Sigmoid colon (tissue), 7 donors: Measurements from ENCODE around the gene NACC2. TPM values are rescaled to one million over a fixed set of nuclear protein-coding genes. Genes with fewer than 3 reads are reported as not detected.
A peak's percentile ranks its signal among the peaks of the same experiment; 100 is the strongest.

Experiments used
- DNase-seq: peaks from one replicate; pipeline ENCODE4 v3.0.0-alpha.2; 2019
- H3K27ac ChIP-seq, 4 donors: fragments of 200-600 bp; sonication (generic); one replicate each; pipeline ENCODE4 v1.5.1; 2016 to 2019; ENCODE audit warnings: mild to moderate bottlenecking in 1 of 4
- H3K27me3 ChIP-seq, 3 donors: fragments of 200-600 bp; sonication (generic); one replicate each; pipeline ENCODE4 v1.5.1; 2019; ENCODE audit warnings: mild to moderate bottlenecking in 1 of 3
- H3K36me3 ChIP-seq, 4 donors: fragments of 200-600 bp; sonication (generic); one replicate each; pipeline ENCODE4 v1.5.1; 2016 to 2019
- H3K4me1 ChIP-seq, 4 donors: fragments of 200-600 bp; sonication (generic); one replicate each; pipeline ENCODE4 v1.5.1; 2017 to 2019
- H3K4me3 ChIP-seq, 4 donors: fragments of 200-600 bp; sonication (generic); one replicate each; pipeline ENCODE4 v1.5.1; 2017 to 2019; ENCODE audit warnings: mild to moderate bottlenecking in 2 of 4, moderate library complexity in 1 of 4
- H3K9me3 ChIP-seq, 4 donors: fragments of 200-600 bp in 3 of 4; sonication (generic) in 3 of 4; one replicate each; pipeline versions ENCODE4 v1.5.1 to v1.6.1; 2013 to 2019
- CTCF ChIP-seq, 4 experiments: fragments of 450-650 bp in 3 of 4; fragments of 200-600 bp in 1 of 4; IDR thresholded peaks; one replicate each; pipeline ENCODE4 v1.5.1; 2016 to 2019; ENCODE audit warnings: antibody characterized with exemption in 4 of 4, mild to moderate bottlenecking in 3 of 4, moderate library complexity in 2 of 4
- EP300 ChIP-seq, 4 donors: sonication (generic); formaldehyde crosslinking; IDR thresholded peaks; one replicate each; pipeline ENCODE4 v1.6.1; 2017; ENCODE audit warnings: antibody characterized with exemption in 4 of 4
- POLR2A ChIP-seq, 2 donors: fragments of 450-650 bp; IDR thresholded peaks; one replicate each; pipeline ENCODE4 v1.6.1; 2016; ENCODE audit warnings: antibody characterized with exemption in 2 of 2, mild to moderate bottlenecking in 2 of 2, moderate library complexity in 2 of 2
- POLR2AphosphoS5 ChIP-seq, 4 donors: sonication (generic); formaldehyde crosslinking; IDR thresholded peaks; one replicate each; pipeline ENCODE4 v1.6.1; 2017; ENCODE audit warnings: antibody characterized with exemption in 4 of 4
- WGBS, 2 donors: extraction: QIAGEN DNeasy Blood & Tissue Kit; methylation state at CpG; one replicate each; pipeline ENCODE4 v1.1.7; 2013; 5-methylcytosine and 5-hydroxymethylcytosine counted together
- intact Hi-C: fragments of 100-400 bp; cut with DNase I; formaldehyde crosslinking; loops from one replicate; pipeline ENCODE4 v1.15.1; 2023
- polyA plus RNA-seq, 3 donors: library from polyadenylated mRNA; stranded (reverse); fragments of 200-250 nt; gene quantifications; one replicate each; pipeline ENCODE4 v1.2.3, GENCODE V29; 2013
- total RNA-seq, 4 donors: library from RNA; depleted of rRNA; stranded (reverse); fragments of >200 nt; gene quantifications; one replicate each; pipeline ENCODE4 v1.1.0, GENCODE V29; 2016
- donor health status: healthy with polysubstance abuse.
- donor health status: Bipolar disorder and iron deficiency.
- donor health status: healthy.

The NACC2 gene
- total and polyA plus RNA-seq, 7 donors, result 3.6 to 80.0 (median 41.6) TPM

GRCh38 chr9:136050266-136050700 is 44.8 kb downstream of the NACC2 start:
- Histone ChIP-seq H3K36me3 (peaks cover 0 to 50% (median 20%) of the 10 kb centered on the region in 4 donors), H3K27me3 (no peaks in the 10 kb centered on the region), H3K9me3 (no peaks in the 10 kb centered on the region), H3K4me1 (peaks cover 0 to 94% (median 90%) of the 10 kb centered on the region in 4 donors), H3K4me3 (peak overlapping the region in 3 of 4 donors; percentile 51 to 57 (median 56)), H3K27ac (peak overlapping the region; percentile 83 to 90 (median 88))
- intact Hi-C loops, result loop anchor here (5.0 kb wide), 2 partner anchors 37 to 38 kb away; no protein-coding TSS in a partner anchor
- TF ChIP-seq CTCF (IDR thresholded peaks at IDR 0.05) (no peak), POLR2AphosphoS5 (IDR thresholded peaks at IDR 0.05) (peak in 2 of 4 donors; percentile 11 to 14)
- peak; percentile 70 for DNase-seq
- 76 to 88% methylated on average over 36 of the region's 36 CpGs for WGBS, 2 donors

GRCh38 chr9:136049491-136050265 is 45.4 kb downstream of the NACC2 start:
- WGBS, 2 donors, result 96 to 98% methylated on average over 65 of the region's 65 CpGs
- Histone ChIP-seq H3K27me3 (no peaks in the 10 kb centered on the region), H3K36me3 (peaks cover 0 to 56% (median 23%) of the 10 kb centered on the region in 4 donors), H3K4me3 (no peak overlapping the region), H3K4me1 (peaks cover 0 to 94% (median 86%) of the 10 kb centered on the region in 4 donors), H3K9me3 (no peaks in the 10 kb centered on the region), H3K27ac (peak overlapping the region in 1 of 4 donors; percentile 88)
- TF ChIP-seq EP300 (IDR thresholded peaks at IDR 0.05) (no peak), CTCF (IDR thresholded peaks at IDR 0.05) (no peak), POLR2AphosphoS5 (IDR thresholded peaks at IDR 0.05) (no peak), POLR2A (IDR thresholded peaks at IDR 0.05) (no peak)
- DNase-seq, result peak; percentile 65
- intact Hi-C loops, result loop anchor here (5.0 kb wide), 2 partner anchors 37 to 38 kb away; no protein-coding TSS in a partner anchor

DNA sequence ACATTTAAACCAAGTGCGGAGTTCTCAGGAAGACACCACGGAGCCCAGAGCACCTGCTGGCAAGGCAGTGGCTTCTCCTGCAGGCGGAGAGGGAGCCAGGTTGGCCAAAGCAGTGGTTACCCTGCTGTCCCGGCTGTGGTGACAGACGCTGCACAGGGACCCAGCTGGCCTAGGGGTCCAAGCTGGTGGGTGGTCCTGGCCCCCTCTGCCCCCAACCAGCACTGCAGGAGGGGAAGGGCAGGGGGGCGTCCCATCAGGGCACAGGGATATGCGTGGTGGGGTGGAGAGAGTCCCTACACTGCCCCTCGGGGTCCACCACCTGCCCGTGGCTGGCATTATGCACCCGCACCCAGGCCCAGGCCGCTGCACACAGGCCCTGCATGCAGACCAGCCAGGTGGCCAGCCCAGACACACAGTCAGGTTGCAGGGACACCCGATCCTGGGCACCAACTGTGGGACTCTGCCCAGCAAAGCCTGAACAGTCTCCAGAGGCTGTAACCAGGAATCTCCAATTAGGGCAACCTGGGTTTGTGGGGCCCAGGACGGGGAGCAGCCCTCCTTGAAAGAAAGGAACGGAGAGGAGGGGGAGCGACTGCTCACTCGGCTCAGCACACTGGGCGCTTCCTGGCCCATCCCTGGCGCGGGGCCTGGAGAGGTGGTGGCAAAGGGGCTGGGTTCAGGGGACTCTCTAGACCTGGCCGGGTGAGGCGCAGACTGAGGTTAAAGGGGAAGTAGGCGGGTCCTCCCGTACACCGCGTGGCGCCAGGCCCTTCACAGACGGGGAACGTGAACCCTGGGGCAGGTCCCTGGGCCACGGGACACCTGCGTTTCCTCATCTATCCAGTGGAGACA is 46.3 kb downstream of the NACC2 start:
- Histone ChIP-seq H3K36me3 (peaks cover 0 to 62% (median 27%) of the 10 kb centered on the region in 4 donors), H3K4me3 (no peak overlapping the region), H3K27ac (no peak overlapping the region), H3K27me3 (no peaks in the 10 kb centered on the region), H3K9me3 (no peaks in the 10 kb centered on the region), H3K4me1 (peaks cover 0 to 89% (median 79%) of the 10 kb centered on the region in 4 donors)
- intact Hi-C loops, result no loop called here
- no peak for TF ChIP-seq EP300 (IDR thresholded peaks at IDR 0.05)
- TF ChIP-seq POLR2AphosphoS5 (IDR thresholded peaks at IDR 0.05), result no peak
- no peak for TF ChIP-seq CTCF (IDR thresholded peaks at IDR 0.05)
- no peak for TF ChIP-seq POLR2A (IDR thresholded peaks at IDR 0.05)
- 90% methylated on average over 30 of the region's 30 CpGs for WGBS, 2 donors
- peak; percentile 67 for DNase-seq

DNA sequence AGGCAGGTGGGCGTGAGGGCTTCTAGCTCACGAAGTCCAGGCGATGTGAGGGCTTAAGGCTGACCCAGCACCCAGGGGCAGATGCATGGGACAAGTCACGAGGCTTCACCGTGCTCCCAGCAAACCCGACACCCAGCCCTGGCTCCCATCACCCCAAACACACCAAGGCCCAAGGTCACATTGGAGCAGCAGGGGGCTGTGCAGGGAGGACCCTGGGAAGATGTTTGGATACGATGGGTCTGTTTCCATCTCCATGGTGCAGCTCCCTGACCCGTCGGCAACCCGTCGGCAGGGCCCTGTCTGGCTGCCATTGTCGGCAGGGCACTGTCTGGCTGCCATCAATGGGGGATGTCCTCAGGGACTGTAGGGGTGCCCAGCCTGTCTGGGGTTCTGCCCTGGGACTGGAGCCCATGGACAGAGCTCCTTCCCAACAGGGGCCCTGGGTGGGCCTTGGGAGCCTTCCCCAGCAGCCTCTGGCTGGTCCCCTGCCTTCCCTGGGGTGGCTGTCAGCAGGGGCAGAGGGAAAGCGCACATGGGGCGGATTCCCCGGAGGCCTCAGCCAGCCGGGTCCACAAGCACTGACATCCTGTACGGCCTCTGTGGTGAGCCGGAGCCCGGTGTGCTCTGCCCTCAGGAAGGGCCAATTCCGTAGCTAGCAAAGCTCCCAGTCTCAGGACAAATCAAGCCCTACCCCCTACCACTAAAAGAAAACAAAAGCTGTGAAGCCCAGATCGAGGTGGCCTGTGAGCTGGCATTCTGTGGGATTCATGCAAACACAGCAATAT is 47.1 kb downstream of the NACC2 start:
- Histone ChIP-seq H3K4me1 (peaks cover 0 to 88% (median 75%) of the 10 kb centered on the region in 4 donors), H3K9me3 (no peaks in the 10 kb centered on the region), H3K36me3 (peaks cover 0 to 69% (median 28%) of the 10 kb centered on the region in 4 donors), H3K27me3 (no peaks in the 10 kb centered on the region), H3K27ac (no peak overlapping the region), H3K4me3 (no peak overlapping the region)
- 87 to 90% methylated on average over 21 of the region's 21 CpGs for WGBS, 2 donors
- no peak for TF ChIP-seq POLR2A (IDR thresholded peaks at IDR 0.05)
- TF ChIP-seq CTCF (IDR thresholded peaks at IDR 0.05), result no peak
- no peak for TF ChIP-seq POLR2AphosphoS5 (IDR thresholded peaks at IDR 0.05)
- no peak for TF ChIP-seq EP300 (IDR thresholded peaks at IDR 0.05)
- peak; percentile 54 for DNase-seq
- intact Hi-C loops, result no loop called here
